IPS DF 4.7 (cell line): ENCODE results near the gene VAPB.

Experiments
- DNase-seq: peaks from one replicate; pipeline ENCODE4 v3.0.0-alpha.2; 2013; ENCODE audit warnings: low spot score; ENCODE audit errors: extremely low read depth

VAPB gene

GRCh38 chr20:58461104-58461503 lies 72.1 kb downstream of the VAPB start:
- no peak for DNase-seq

- no peak for DNase-seq
Measured at GRCh38 chr20:58461899-58462298, 72.9 kb downstream of the VAPB start.

- DNase-seq: no peak
Measured at GRCh38 chr20:58463256-58463655, 74.2 kb downstream of the VAPB start.

GRCh38 chr20:58464838-58465237 lies 75.8 kb downstream of the VAPB start:
- no peak for DNase-seq

GRCh38 chr20:58466095-58466708 lies 77.2 kb downstream of the VAPB start:
- DNase-seq: no peak

- DNase-seq: no peak
Measured at GRCh38 chr20:58466729-58467571, 77.9 kb downstream of the VAPB start.

- no peak for DNase-seq
Measured at GRCh38 chr20:58467572-58468527, 78.8 kb downstream of the VAPB start.

- DNase-seq: no peak
Measured at GRCh38 chr20:58469616-58470015, 80.6 kb downstream of the VAPB start.

- no peak for DNase-seq
Measured at GRCh38 chr20:58470336-58471192, 81.5 kb downstream of the VAPB start.

GRCh38 chr20:58471193-58472164 lies 82.5 kb downstream of the VAPB start:
- DNase-seq: no peak

- DNase-seq: no peak
Measured at GRCh38 chr20:58472273-58473018, 83.4 kb downstream of the VAPB start.

- no peak for DNase-seq
Measured at GRCh38 chr20:58473453-58474425, 84.7 kb downstream of the VAPB start.

- no peak for DNase-seq
Measured at GRCh38 chr20:58475466-58475865, 86.4 kb downstream of the VAPB start.

- DNase-seq: no peak
Measured at GRCh38 chr20:58478141-58478805, 89.2 kb downstream of the VAPB start.

GRCh38 chr20:58479726-58480440 lies 90.9 kb downstream of the VAPB start:
- no peak for DNase-seq

GRCh38 chr20:58480551-58481336 lies 91.7 kb downstream of the VAPB start:
- DNase-seq: no peak
